Glutamatergic neuron (in vitro differentiated cells): ENCODE data around the gene FTCDNL1. TPM values are rescaled to one million over a fixed set of nuclear protein-coding genes. Genes with fewer than 3 reads are reported as not detected.

Experiments used
- DNase-seq: peaks from one replicate; pipeline ENCODE4 v3.0.0; 2022
- H3K27ac Mint-ChIP-seq: one replicate; pipeline ENCODE4 v1.8.0; 2020; ENCODE audit warnings: mild to moderate bottlenecking, mixed read lengths, inconsistent platforms; ENCODE audit not compliant: unreplicated experiment
- H3K27me3 Mint-ChIP-seq: one replicate; pipeline ENCODE4 v1.8.0; 2020; ENCODE audit warnings: mild to moderate bottlenecking, moderate library complexity, mixed read lengths, inconsistent platforms; ENCODE audit not compliant: unreplicated experiment
- H3K36me3 Mint-ChIP-seq: one replicate; pipeline ENCODE4 v1.8.0; 2020; ENCODE audit warnings: mild to moderate bottlenecking, mixed read lengths, inconsistent platforms; ENCODE audit not compliant: unreplicated experiment
- H3K4me1 Mint-ChIP-seq: one replicate; pipeline ENCODE4 v1.8.0; 2020; ENCODE audit warnings: mild to moderate bottlenecking, low read depth, mixed read lengths, inconsistent platforms; ENCODE audit not compliant: unreplicated experiment
- H3K4me3 Mint-ChIP-seq: one replicate; pipeline ENCODE4 v1.8.0; 2020; ENCODE audit warnings: mild to moderate bottlenecking, mixed read lengths, inconsistent platforms; ENCODE audit not compliant: unreplicated experiment
- H3K9me3 Mint-ChIP-seq: one replicate; pipeline ENCODE4 v1.8.0; 2020; ENCODE audit warnings: mild to moderate bottlenecking, moderate library complexity, mixed read lengths, inconsistent platforms; ENCODE audit not compliant: unreplicated experiment
- total RNA-seq: library from RNA; stranded (reverse); fragmentation: NEBNext Ultra II Directional; extraction: Animal tissue kit (Norgen Biotek cat#: 25700); gene quantifications from one replicate; pipeline ENCODE4 v1.2.1, GENCODE V29; 2021; ENCODE audit not compliant: unreplicated experiment
- TF ChIP-seq, protein P1 (sequence below): fragments of 200-600 bp; sonication (generic); IDR thresholded peaks from one replicate; pipeline ENCODE4 v1.5.0; 2021; ENCODE audit not compliant: partially characterized antibody, unreplicated experiment

FTCDNL1 gene
- total RNA-seq, 1 donor from 2014 or later, result 0.74 TPM

DNA sequence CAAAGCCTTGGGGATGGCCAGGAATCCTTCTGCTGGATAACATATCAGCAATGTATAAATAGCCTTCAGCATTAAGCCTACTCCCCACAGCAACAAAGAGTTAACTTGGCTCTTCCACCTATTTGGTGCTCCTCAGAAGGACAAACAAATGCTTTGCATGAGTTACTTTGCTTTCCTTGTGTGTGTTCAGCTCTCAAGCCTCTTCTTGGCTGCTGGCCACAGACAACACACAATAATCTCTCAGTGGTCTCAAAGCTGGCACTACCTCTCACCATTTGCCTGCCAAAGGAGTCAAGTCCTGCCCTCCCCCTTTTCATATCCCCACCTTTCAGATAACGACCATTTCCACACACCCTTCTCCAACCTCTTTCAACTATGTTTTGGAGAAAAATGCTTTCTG, 17.5 kb downstream of the FTCDNL1 start:
- H3K4me3 Mint-ChIP-seq, result no peak overlapping the region
- no peaks in the 10 kb centered on the region for H3K9me3 Mint-ChIP-seq
- H3K4me1 Mint-ChIP-seq, result peaks cover 4% of the 10 kb centered on the region
- DNase-seq, result no peak
- no peaks in the 10 kb centered on the region for H3K36me3 Mint-ChIP-seq
- H3K27ac Mint-ChIP-seq, result no peak overlapping the region
- TF ChIP-seq, protein P1, sequence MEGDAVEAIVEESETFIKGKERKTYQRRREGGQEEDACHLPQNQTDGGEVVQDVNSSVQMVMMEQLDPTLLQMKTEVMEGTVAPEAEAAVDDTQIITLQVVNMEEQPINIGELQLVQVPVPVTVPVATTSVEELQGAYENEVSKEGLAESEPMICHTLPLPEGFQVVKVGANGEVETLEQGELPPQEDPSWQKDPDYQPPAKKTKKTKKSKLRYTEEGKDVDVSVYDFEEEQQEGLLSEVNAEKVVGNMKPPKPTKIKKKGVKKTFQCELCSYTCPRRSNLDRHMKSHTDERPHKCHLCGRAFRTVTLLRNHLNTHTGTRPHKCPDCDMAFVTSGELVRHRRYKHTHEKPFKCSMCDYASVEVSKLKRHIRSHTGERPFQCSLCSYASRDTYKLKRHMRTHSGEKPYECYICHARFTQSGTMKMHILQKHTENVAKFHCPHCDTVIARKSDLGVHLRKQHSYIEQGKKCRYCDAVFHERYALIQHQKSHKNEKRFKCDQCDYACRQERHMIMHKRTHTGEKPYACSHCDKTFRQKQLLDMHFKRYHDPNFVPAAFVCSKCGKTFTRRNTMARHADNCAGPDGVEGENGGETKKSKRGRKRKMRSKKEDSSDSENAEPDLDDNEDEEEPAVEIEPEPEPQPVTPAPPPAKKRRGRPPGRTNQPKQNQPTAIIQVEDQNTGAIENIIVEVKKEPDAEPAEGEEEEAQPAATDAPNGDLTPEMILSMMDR, result no peak
- peaks cover 2% of the 10 kb centered on the region for H3K27me3 Mint-ChIP-seq

DNA sequence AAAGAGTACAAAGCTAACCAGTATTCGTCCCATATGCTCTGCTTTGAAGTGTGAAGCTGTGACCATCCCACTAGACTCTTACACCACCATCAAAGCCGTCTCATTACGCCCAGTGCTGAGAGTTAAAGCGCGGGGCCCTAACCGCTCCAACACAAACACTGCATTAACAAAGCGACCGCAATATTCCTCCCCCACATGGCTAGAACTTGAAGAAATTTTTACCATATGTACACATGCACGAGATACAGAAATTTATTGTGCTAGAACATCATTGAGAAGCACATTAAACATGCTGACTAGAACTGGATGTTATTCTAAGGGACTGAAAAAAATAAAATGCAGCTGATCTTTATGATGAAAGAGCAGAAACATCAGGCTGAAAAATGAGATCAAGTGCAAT, 20.5 kb downstream of the FTCDNL1 start:
- TF ChIP-seq, protein P1, result no peak
- no peak for DNase-seq
- Mint-ChIP-seq H3K27me3 (no peaks in the 10 kb centered on the region), H3K4me3 (no peak overlapping the region), H3K36me3 (no peaks in the 10 kb centered on the region), H3K27ac (no peak overlapping the region), H3K4me1 (peaks cover 4% of the 10 kb centered on the region), H3K9me3 (no peaks in the 10 kb centered on the region)

DNA sequence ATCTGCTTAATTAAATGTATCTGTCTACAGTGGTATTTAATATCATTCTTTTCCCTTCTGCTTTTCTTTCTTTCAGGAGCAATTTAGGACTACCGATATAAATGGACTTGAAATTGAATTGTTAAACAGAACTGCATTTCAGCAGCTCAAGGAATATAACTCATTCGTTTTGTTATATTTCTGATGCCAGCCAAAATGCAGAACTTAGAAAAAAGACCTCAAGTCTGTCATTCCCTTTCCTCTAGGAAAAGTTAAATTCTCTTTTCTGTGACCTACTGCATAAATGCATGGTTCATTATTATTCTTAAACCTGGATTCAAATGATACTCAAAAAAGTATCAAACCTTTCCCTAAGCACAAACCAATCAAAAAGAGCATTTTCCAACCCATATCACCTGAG, 21.4 kb downstream of the FTCDNL1 start:
- no peaks in the 10 kb centered on the region for H3K36me3 Mint-ChIP-seq
- H3K27me3 Mint-ChIP-seq, result no peaks in the 10 kb centered on the region
- H3K9me3 Mint-ChIP-seq, result no peaks in the 10 kb centered on the region
- no peak for DNase-seq
- H3K4me3 Mint-ChIP-seq, result no peak overlapping the region
- TF ChIP-seq, protein P1, result no peak
- H3K4me1 Mint-ChIP-seq, result peaks cover 4% of the 10 kb centered on the region
- no peak overlapping the region for H3K27ac Mint-ChIP-seq

DNA sequence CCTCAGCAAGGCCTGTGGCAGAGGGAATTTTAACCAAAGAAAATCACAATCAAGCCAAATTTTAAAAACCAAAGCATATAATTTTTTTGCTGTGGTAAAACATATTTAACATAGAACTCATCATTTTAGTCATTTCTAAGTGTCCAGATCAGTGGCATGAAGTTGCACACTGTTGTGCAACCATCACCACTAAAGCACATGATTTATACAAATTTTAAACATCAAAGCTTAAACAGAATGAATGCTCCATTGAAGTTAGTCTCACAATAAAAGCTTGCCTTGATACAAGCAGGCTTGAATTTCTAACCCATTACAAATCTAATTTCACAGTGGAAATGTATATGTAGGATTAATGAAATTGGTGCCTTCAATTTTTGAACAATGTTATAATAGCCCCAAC, 31.2 kb downstream of the FTCDNL1 start:
- Mint-ChIP-seq H3K36me3 (no peaks in the 10 kb centered on the region), H3K4me1 (no peaks in the 10 kb centered on the region), H3K27ac (no peak overlapping the region), H3K4me3 (no peak overlapping the region), H3K27me3 (no peaks in the 10 kb centered on the region), H3K9me3 (no peaks in the 10 kb centered on the region)
- no peak for DNase-seq
- TF ChIP-seq, protein P1, result no peak

DNA sequence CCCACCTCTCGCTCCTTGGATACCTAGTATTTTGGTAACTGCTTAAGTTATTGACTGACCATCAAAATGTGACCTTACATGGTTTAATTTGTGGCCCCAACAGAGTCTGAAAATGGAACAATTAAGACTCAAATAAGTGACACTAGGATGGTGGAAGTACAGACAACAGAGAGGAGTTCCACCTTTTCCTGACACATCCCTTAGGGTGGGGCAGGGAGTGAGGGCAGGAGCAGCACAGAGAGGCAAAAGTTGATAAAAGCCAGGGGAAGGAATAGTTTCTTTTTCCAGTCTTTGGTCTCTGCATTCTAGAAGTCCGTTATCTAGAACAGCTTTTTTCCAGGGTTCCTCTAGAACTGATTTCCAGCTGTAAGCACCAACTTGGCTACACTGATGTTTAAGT, 32.2 kb downstream of the FTCDNL1 start:
- Mint-ChIP-seq H3K36me3 (no peaks in the 10 kb centered on the region), H3K9me3 (no peaks in the 10 kb centered on the region), H3K4me3 (no peak overlapping the region), H3K27ac (no peak overlapping the region), H3K27me3 (no peaks in the 10 kb centered on the region), H3K4me1 (no peaks in the 10 kb centered on the region)
- TF ChIP-seq, protein P1, result no peak
- no peak for DNase-seq
